ENCODE data around the gene LRRC8D. TPM values are rescaled to one million over a fixed set of nuclear protein-coding genes. Genes with fewer than 3 reads are reported as not detected.

LRRC8D gene
- total RNA-seq, 1 experiment from 2014 or later = 22.3 TPM

- intact Hi-C loops (cut with micrococcal nuclease; ENCODE audit: unreplicated experiment) = loop anchor here (1.0 to 2.0 kb wide), 3 partner anchors 38 to 183 kb away; no protein-coding TSS in a partner anchor
- peak; percentile 80 for TF ChIP-seq CTCF (IDR thresholded peaks at IDR 0.05; ENCODE audit: unreplicated experiment)
- H3K36me3 Mint-ChIP-seq (ENCODE audit: insufficient read depth, unreplicated experiment) = no peaks in the 10 kb centered on the region
- H3K4me1 Mint-ChIP-seq (ENCODE audit: low read depth, unreplicated experiment) = peaks cover 6% of the 10 kb centered on the region
- CTCF ChIA-PET = interaction anchor here (0.7 to 1.3 kb wide), 4 partner anchors 19 to 1845 kb away, joined by 4 to 7 read pairs (median 6); no protein-coding TSS in a partner anchor
- H3K27ac Mint-ChIP-seq (ENCODE audit: unreplicated experiment) = no peak overlapping the region
- H3K27me3 Mint-ChIP-seq (ENCODE audit: unreplicated experiment) = peaks cover 10% of the 10 kb centered on the region
- no peaks in the 10 kb centered on the region for H3K9me3 Mint-ChIP-seq (ENCODE audit: low read depth, unreplicated experiment)
- H3K4me3 Mint-ChIP-seq (ENCODE audit: low read depth, unreplicated experiment) = no peak overlapping the region
- DNase-seq = peak; percentile 90
- no TSS peak for BruUV-seq (replicated peaks)
These were observed 16.1 kb upstream of the LRRC8D start for GRCh38 chr1:89804642-89805237.

- no TSS peak for BruUV-seq (replicated peaks)
- no peak for DNase-seq
- Mint-ChIP-seq H3K9me3 (ENCODE audit: low read depth, unreplicated experiment) (no peaks in the 10 kb centered on the region), H3K4me3 (ENCODE audit: low read depth, unreplicated experiment) (no peak overlapping the region), H3K4me1 (ENCODE audit: low read depth, unreplicated experiment) (peaks cover 6% of the 10 kb centered on the region), H3K27ac (ENCODE audit: unreplicated experiment) (no peak overlapping the region), H3K36me3 (ENCODE audit: insufficient read depth, unreplicated experiment) (no peaks in the 10 kb centered on the region), H3K27me3 (ENCODE audit: unreplicated experiment) (no peaks in the 10 kb centered on the region)
- CTCF ChIA-PET = no interaction called here
- intact Hi-C loops (cut with micrococcal nuclease; ENCODE audit: unreplicated experiment) = no loop called here
- no peak for TF ChIP-seq CTCF (IDR thresholded peaks at IDR 0.05; ENCODE audit: unreplicated experiment)
These were observed 14.2 kb upstream of the LRRC8D start for GRCh38 chr1:89806616-89807015.

GRCh38 chr1:89807503-89807902 lies 13.3 kb upstream of the LRRC8D start:
- no TSS peak for BruUV-seq (replicated peaks)
- CTCF ChIA-PET = interaction anchor here (0.6 kb wide), 1 partner anchor 145 kb away, joined by 4 read pairs; no protein-coding TSS in a partner anchor

DNA sequence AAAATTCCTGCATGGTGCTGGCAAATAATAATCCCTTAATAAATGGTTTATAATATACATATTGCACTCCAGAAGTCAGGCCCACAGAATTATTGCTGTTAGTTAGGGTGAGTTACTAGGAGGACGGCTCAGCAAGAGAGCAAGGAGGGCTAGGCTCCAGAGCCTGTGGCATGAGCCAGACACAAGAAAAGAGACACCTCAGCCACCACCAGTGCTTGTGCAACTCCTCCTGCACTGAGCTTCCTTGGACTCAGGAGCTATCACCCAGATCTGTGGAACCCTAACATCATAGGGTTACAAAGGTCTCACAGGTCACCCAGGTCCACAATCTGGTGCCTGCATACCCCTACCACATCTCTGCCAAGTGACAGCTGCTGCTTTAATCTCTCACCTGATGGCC lies 12.8 kb upstream of the LRRC8D start:
- no peak for DNase-seq
- H3K4me1 Mint-ChIP-seq (ENCODE audit: low read depth, unreplicated experiment) = peaks cover 6% of the 10 kb centered on the region
- CTCF ChIA-PET = interaction anchor here (0.6 to 0.7 kb wide), 2 partner anchors 36 to 144 kb away, joined by 3 to 4 read pairs; no protein-coding TSS in a partner anchor
- no peak overlapping the region for H3K4me3 Mint-ChIP-seq (ENCODE audit: low read depth, unreplicated experiment)
- no peak for TF ChIP-seq CTCF (IDR thresholded peaks at IDR 0.05; ENCODE audit: unreplicated experiment)
- H3K27ac Mint-ChIP-seq (ENCODE audit: unreplicated experiment) = no peak overlapping the region
- H3K36me3 Mint-ChIP-seq (ENCODE audit: insufficient read depth, unreplicated experiment) = no peaks in the 10 kb centered on the region
- intact Hi-C loops (cut with micrococcal nuclease; ENCODE audit: unreplicated experiment) = no loop called here
- H3K9me3 Mint-ChIP-seq (ENCODE audit: low read depth, unreplicated experiment) = no peaks in the 10 kb centered on the region
- BruUV-seq (replicated peaks) = no TSS peak
- H3K27me3 Mint-ChIP-seq (ENCODE audit: unreplicated experiment) = no peaks in the 10 kb centered on the region

More at GRCh38 chr1:89807503-89807902, 13.3 kb upstream of the LRRC8D start:
- H3K27me3 Mint-ChIP-seq (ENCODE audit: unreplicated experiment) = no peaks in the 10 kb centered on the region
- no peak for DNase-seq
- H3K36me3 Mint-ChIP-seq (ENCODE audit: insufficient read depth, unreplicated experiment) = no peaks in the 10 kb centered on the region
- no peaks in the 10 kb centered on the region for H3K9me3 Mint-ChIP-seq (ENCODE audit: low read depth, unreplicated experiment)
- TF ChIP-seq CTCF (IDR thresholded peaks at IDR 0.05; ENCODE audit: unreplicated experiment) = no peak
- peaks cover 6% of the 10 kb centered on the region for H3K4me1 Mint-ChIP-seq (ENCODE audit: low read depth, unreplicated experiment)
- H3K4me3 Mint-ChIP-seq (ENCODE audit: low read depth, unreplicated experiment) = no peak overlapping the region
- intact Hi-C loops (cut with micrococcal nuclease; ENCODE audit: unreplicated experiment) = no loop called here
- no peak overlapping the region for H3K27ac Mint-ChIP-seq (ENCODE audit: unreplicated experiment)

All from Calu3 (cell line).